IPS DF 19.7 (cell line): ENCODE data around the gene NDUFV3.
"Not testable (repeated sequence)": the region's sequence is repeated elsewhere in the genome, so short reads cannot be mapped to it uniquely, and the experiment has no call there.

Experiments used
- DNase-seq: peaks from one replicate; pipeline ENCODE4 v3.0.0-alpha.2; 2013; ENCODE audit warnings: low read depth, low spot score

NDUFV3 gene

GRCh38 chr21:42855937-42856335 lies 37.2 kb upstream of the NDUFV3 start:
- DNase-seq: no peak

- no peak for DNase-seq
These were observed 35.9 kb upstream of the NDUFV3 start for GRCh38 chr21:42857216-42857615.

- DNase-seq: no peak
These were observed 34.8 kb upstream of the NDUFV3 start for GRCh38 chr21:42858185-42858847.

GRCh38 chr21:42858957-42859890 lies 33.9 kb upstream of the NDUFV3 start:
- no peak for DNase-seq

- no peak for DNase-seq
These were observed 33.2 kb upstream of the NDUFV3 start for GRCh38 chr21:42859891-42860230.

- DNase-seq: no peak
These were observed 32.8 kb upstream of the NDUFV3 start for GRCh38 chr21:42860345-42860744.

GRCh38 chr21:42861311-42861847 lies 31.7 kb upstream of the NDUFV3 start:
- DNase-seq: no peak

- DNase-seq: no peak
These were observed 31.2 kb upstream of the NDUFV3 start for GRCh38 chr21:42861848-42862400.

- no peak for DNase-seq
These were observed 30.2 kb upstream of the NDUFV3 start for GRCh38 chr21:42862774-42863503.

GRCh38 chr21:42863504-42863870 lies 29.6 kb upstream of the NDUFV3 start:
- DNase-seq: no peak

GRCh38 chr21:42864286-42864685 lies 28.8 kb upstream of the NDUFV3 start:
- no peak for DNase-seq

GRCh38 chr21:42864815-42865775 lies 28.0 kb upstream of the NDUFV3 start:
- no peak for DNase-seq

GRCh38 chr21:42865776-42866160 lies 27.3 kb upstream of the NDUFV3 start:
- DNase-seq: no peak

GRCh38 chr21:42868196-42868595 lies 24.9 kb upstream of the NDUFV3 start:
- no peak for DNase-seq

- no peak for DNase-seq
These were observed 20.0 kb upstream of the NDUFV3 start for GRCh38 chr21:42873096-42873495.

GRCh38 chr21:42875811-42876210 lies 17.3 kb upstream of the NDUFV3 start:
- not testable (repeated sequence) for DNase-seq

- no peak for DNase-seq
These were observed 14.5 kb upstream of the NDUFV3 start for GRCh38 chr21:42878678-42878992.

- peak; percentile 91 for DNase-seq
These were observed 13.9 kb upstream of the NDUFV3 start, which contains the start of gene WDR4 for GRCh38 chr21:42878993-42879787. Gene WDR4 (minus strand): TSS chr21:42879539. CDS start chr21:42879495, 44 bp downstream.

- no peak for DNase-seq
These were observed 12.8 kb upstream of the NDUFV3 start for GRCh38 chr21:42880352-42880751.

GRCh38 chr21:42883921-42884320 lies 9.2 kb upstream of the NDUFV3 start:
- no peak for DNase-seq
